GM08714 (cell line): ENCODE data around the gene INO80E.

Experiments used
- H3K4me3 ChIP-seq: fragments of 200-500 bp; sonication (Bioruptor generic); 2 replicates; pipeline ENCODE4 v1.5.1; 2014; ENCODE audit warnings: mild to moderate bottlenecking, low read length, inconsistent platforms
- ZNF274 ChIP-seq: IDR thresholded peaks from 2 replicates; pipeline ENCODE4 v1.6.1; 2012; ENCODE audit warnings: mild to moderate bottlenecking, low read depth, low read length

Gene INO80E

DNA sequence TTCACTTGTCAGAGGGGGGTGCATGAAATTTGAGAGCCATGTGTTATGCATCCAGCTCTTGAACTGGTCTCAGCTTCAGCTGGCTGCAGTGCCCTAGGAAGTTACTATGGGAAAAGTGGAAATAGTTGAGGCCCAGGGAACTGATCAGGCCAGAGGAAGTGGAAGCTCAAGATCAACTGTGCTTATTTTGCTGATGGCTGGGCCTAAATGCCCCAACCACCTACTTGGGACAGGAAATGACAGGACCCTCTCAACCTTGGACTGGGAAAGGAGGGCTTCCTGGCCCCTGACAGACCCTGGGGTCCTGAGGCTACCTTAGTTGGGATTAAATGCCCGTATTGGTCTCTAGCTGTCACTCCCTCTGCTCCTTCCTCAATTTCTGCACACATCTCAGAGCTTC lies 23.5 kb upstream of the INO80E start:
- no peak for TF ChIP-seq ZNF274

DNA sequence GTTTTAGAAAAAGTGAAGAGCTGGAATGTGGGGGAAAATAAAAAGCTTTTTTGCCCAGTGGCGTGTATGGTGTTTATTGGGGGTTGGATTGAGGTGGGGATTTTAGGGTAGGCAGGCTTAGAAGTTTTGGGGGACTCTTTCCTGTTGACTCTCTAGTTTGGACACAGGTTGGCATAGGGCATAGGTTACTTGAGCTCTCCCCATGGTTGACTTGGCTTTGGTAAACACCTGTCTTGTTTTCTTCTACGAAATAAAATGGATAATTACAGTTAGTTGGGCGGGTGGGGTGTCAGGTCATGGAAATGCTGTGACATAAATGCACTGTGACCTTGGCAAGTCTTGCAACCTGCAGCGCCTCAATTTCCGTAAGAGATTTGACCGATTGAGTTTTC lies 23.1 kb upstream of the INO80E start:
- no peak overlapping the region for H3K4me3 ChIP-seq
- no peak for TF ChIP-seq ZNF274

More for the DNA sequence above, 23.5 kb upstream of the INO80E start:
- no peak overlapping the region for H3K4me3 ChIP-seq

- peak within 1 kb of the TSS; percentile 90 for H3K4me3 ChIP-seq
- TF ChIP-seq ZNF274: no peak
Measured at GRCh38 chr16:29973384-29974246, 22.4 kb upstream of the INO80E start, which contains the start of gene TAOK2. TSS of gene TAOK2 (plus strand) at chr16:29973868. CDS start at chr16:29977773, 3,905 bp downstream.

- H3K4me3 ChIP-seq: peak overlapping the region; percentile 90
- TF ChIP-seq ZNF274: no peak
Measured at GRCh38 chr16:29974291-29975133, 21.5 kb upstream of the INO80E start.

GRCh38 chr16:29975134-29975538 lies 20.9 kb upstream of the INO80E start:
- peak overlapping the region; percentile 90 for H3K4me3 ChIP-seq
- TF ChIP-seq ZNF274: no peak

- H3K4me3 ChIP-seq: peak overlapping the region; percentile 90
Measured at GRCh38 chr16:29975811-29976511, 20.1 kb upstream of the INO80E start.

GRCh38 chr16:29977063-29977825 lies 18.8 kb upstream of the INO80E start:
- no peak overlapping the region for H3K4me3 ChIP-seq
- TF ChIP-seq ZNF274: no peak

More at GRCh38 chr16:29975811-29976511, 20.1 kb upstream of the INO80E start:
- no peak for TF ChIP-seq ZNF274

DNA sequence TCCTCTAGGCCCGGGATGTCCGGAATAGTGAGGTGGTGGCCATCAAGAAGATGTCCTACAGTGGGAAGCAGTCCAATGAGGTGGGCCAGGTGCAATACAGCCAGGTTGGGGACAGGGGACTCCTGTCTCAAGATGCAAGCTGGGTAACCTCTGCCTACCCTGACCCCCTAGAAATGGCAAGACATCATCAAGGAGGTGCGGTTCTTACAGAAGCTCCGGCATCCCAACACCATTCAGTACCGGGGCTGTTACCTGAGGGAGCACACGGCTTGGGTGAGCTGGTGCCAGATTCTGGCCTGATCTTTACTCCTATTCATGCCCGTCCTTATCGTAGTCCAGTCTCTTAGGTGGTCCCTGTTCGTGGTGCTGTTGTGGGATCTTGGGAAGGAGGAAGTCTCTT lies 18.0 kb upstream of the INO80E start:
- TF ChIP-seq ZNF274: no peak
- H3K4me3 ChIP-seq: no peak overlapping the region

- TF ChIP-seq ZNF274: no peak
- H3K4me3 ChIP-seq: no peak overlapping the region
Measured at GRCh38 chr16:29978564-29979270, 17.3 kb upstream of the INO80E start.

DNA sequence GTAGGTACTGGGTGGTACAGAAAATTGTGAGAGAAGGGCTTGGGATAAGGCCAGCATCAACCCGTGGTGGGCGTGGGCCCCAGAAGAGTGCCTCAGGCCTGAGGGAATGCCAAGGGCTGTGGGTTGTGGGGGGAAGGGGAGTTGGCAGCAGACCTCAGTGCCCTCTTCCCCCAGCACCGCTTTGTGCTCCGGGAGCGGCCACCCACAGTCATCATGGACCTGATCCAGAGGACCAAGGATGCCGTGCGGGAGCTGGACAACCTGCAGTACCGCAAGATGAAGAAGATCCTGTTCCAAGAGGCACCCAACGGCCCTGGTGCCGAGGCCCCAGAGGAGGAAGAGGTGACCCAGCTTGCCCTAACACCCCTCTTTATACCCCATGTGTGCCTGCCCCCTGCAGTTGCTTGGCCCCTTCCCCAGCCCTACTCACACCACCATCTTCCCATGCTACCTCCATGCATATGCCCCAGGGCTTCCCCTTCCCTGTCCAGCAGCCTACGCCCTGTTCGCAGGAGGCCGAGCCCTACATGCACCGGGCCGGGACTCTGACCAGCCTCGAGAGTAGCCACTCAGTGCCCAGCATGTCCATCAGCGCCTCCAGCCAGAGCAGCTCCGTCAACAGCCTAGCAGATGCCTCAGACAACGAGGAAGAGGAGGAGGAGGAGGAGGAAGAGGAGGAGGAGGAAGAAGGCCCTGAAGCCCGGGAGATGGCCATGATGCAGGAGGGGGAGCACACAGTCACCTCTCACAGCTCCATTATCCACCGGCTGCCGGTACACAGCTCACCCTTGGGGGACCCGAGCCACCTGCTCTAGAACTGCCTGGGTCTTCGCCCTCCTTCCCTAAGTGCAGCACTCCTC lies 13.3 kb upstream of the INO80E start:
- no peak overlapping the region for H3K4me3 ChIP-seq
- TF ChIP-seq ZNF274: no peak

GRCh38 chr16:29983420-29984136 lies 12.5 kb upstream of the INO80E start:
- no peak for TF ChIP-seq ZNF274
- no peak overlapping the region for H3K4me3 ChIP-seq

- no peak for TF ChIP-seq ZNF274
- H3K4me3 ChIP-seq: no peak overlapping the region
Measured at GRCh38 chr16:29984137-29984763, 11.8 kb upstream of the INO80E start.
